ENCODE data around the gene C2orf49. TPM values are rescaled to one million over a fixed set of nuclear protein-coding genes. Genes with fewer than 3 reads are reported as not detected.

Gene C2orf49
- total and polyA plus RNA-seq, 2 of the 8 experiments (the other 6 are each of a cell fraction or from before 2014, with no cell fraction given), result 5.6 to 19.9 TPM

DNA sequence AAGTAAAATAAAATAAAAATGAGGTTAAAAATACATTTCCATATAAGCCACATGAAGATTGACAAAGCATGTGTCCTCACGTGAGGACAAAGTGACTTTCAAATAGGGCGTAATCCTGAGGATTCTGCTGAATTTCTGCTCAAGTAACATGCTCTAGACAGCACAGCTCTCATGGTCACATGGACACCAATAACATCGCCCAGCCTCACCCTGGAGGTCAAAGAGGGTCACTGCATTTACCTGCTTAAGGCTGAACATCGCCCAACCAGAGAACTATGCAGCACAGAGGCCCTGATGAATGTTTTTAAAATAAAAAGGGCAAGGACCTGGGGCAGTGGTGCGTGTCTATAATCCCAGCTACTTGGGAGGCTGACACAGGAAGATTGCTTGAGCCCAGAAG is 38.0 kb upstream of the C2orf49 start:
- H3K4me3 ChIP-seq (ENCODE audit: extremely low read depth in 1 of 4, insufficient read depth in 2 of 4, low read depth in 3 of 4, low read length in 4 of 4), result no peak overlapping the region
- H3K23me2 ChIP-seq (ENCODE audit: low read depth, low read length), result no peaks in the 10 kb centered on the region
- H3K9ac ChIP-seq (replicated peaks in 1 of 4; ENCODE audit: extremely low read depth in 1 of 4, low read depth in 3 of 4, low read length in 3 of 4), result no peak overlapping the region
- H2AFZ ChIP-seq (ENCODE audit: low read length), result no peak overlapping the region
- peaks cover 0 to 14% (median 8%) of the 10 kb centered on the region in 4 experiments; a peak in 6 of 8 replicates for H3K36me3 ChIP-seq (ENCODE audit: control insufficient read depth in 2 of 4, insufficient read depth in 4 of 4, low read length in 3 of 4)
- DNase-seq (ENCODE audit: low read depth in 1 of 2, low spot score in 2 of 2), result no peak
- 85% methylated on average over 5 of the region's 5 CpGs; no CpG with 5 or more reads in 1 of the 2 experiments for WGBS, 2 experiments (ENCODE audit: extremely low coverage in 1 of 2, insufficient coverage in 1 of 2, insufficient read length in 1 of 2, insufficient replicate concordance in 2 of 2, low coverage in 1 of 2, low lambda C conversion rate in 2 of 2, missing lambda C conversion rate in 1 of 2)
- no peak for FAIRE-seq
- no peak overlapping the region for H3K4ac ChIP-seq (replicated peaks; ENCODE audit: insufficient read length, low read depth, low read length)
- no peak overlapping the region for H3K56ac ChIP-seq (replicated peaks; ENCODE audit: insufficient read length, low read depth, low read length)
- no peak overlapping the region for H4K5ac ChIP-seq (ENCODE audit: insufficient read length, low read depth, low read length)
- H2BK5ac ChIP-seq (ENCODE audit: low read depth, low read length), result no peak overlapping the region
- no peak overlapping the region for H2BK12ac ChIP-seq (ENCODE audit: low read depth, low read length)
- TF ChIP-seq TAF1 (IDR thresholded peaks at IDR 0.05; ENCODE audit: low read depth, low read length) (no peak), CTCF (IDR thresholded peaks at IDR 0.05; ENCODE audit: control extremely low read depth in 1 of 3, insufficient read depth in 1 of 3, low read depth in 1 of 3, low read length in 3 of 3) (peak; percentile 15 to 55 (median 51); a peak in 3 of 4 replicates)
- H3K23ac ChIP-seq (ENCODE audit: insufficient read length), result no peak overlapping the region
- H3K4me1 ChIP-seq (replicated peaks in 1 of 4; ENCODE audit: control insufficient read depth in 3 of 4, insufficient read depth in 4 of 4, low read length in 3 of 4), result no peaks in the 10 kb centered on the region
- H2BK15ac ChIP-seq (ENCODE audit: low read length), result no peak overlapping the region
- peaks cover 4% of the 10 kb centered on the region; the same call in 1 of the 2 replicates for H3K79me1 ChIP-seq (ENCODE audit: low read depth, low read length)
- H2BK120ac ChIP-seq (replicated peaks; ENCODE audit: low read depth, low read length), result no peak overlapping the region
- H3K14ac ChIP-seq (ENCODE audit: insufficient read length), result no peak overlapping the region
- H4K91ac ChIP-seq (replicated peaks; ENCODE audit: insufficient read length, low read length), result no peak overlapping the region
- no peak overlapping the region for H2AK5ac ChIP-seq (ENCODE audit: low read depth, low read length)
- no peak overlapping the region for H3K18ac ChIP-seq (ENCODE audit: extremely low read depth, low read length)
- no peaks in the 10 kb centered on the region for H3K27me3 ChIP-seq (replicated peaks in 1 of 4; ENCODE audit: control insufficient read depth in 3 of 4, extremely low read depth in 1 of 4, insufficient read depth in 3 of 4, low read length in 3 of 4)
- H4K20me1 ChIP-seq (replicated peaks in 1 of 2; ENCODE audit: control insufficient read depth in 1 of 2, insufficient read depth in 2 of 2, low read length in 2 of 2), result peaks cover 2 to 8% of the 10 kb centered on the region in 2 experiments
- H3K27ac ChIP-seq (ENCODE audit: low read depth, low read length), result no peak overlapping the region
- H3K9me3 ChIP-seq (ENCODE audit: insufficient read depth in 2 of 2, low read depth in 1 of 2, low read length in 1 of 2), result no peaks in the 10 kb centered on the region
- POLR2A ChIA-PET (ENCODE audit: partially characterized antibody), result interaction anchor here (1.3 to 1.7 kb wide), 2 partner anchors 11 kb away, joined by 4 to 5 read pairs; no protein-coding TSS in a partner anchor
- H3K4me2 ChIP-seq (ENCODE audit: insufficient read depth in 1 of 2, low read depth in 2 of 2, low read length in 2 of 2), result no peak overlapping the region
- no peak overlapping the region for H4K8ac ChIP-seq (ENCODE audit: extremely low read depth, insufficient read depth, low read length)
- H2BK20ac ChIP-seq (ENCODE audit: low read length), result no peak overlapping the region
- H3K79me2 ChIP-seq (ENCODE audit: control insufficient read depth in 1 of 2, insufficient read depth in 2 of 2, low read length in 2 of 2), result peaks cover 0 to 21% of the 10 kb centered on the region in 2 experiments; a peak in 2 of 4 replicates
- CTCF ChIA-PET (ENCODE audit: partially characterized antibody), result interaction anchor here (0.6 to 4.2 kb wide), 10 partner anchors 10 to 183 kb away, joined by 3 to 39 read pairs (median 6); no protein-coding TSS in a partner anchor

Measured in H1 (cell line).